PC-9 (cell line): ENCODE measurements around the gene FBXW7.

Experiments used
- EZH2 ChIP-seq: fragments of 200-600 bp; sonication (generic); IDR thresholded peaks from 2 replicates; pipeline ENCODE4 v1.8.0; 2017; ENCODE audit warnings: antibody characterized with exemption, low read depth
- TF ChIP-seq, protein P1 (sequence below): fragments of 200-600 bp; sonication (generic); conservative IDR thresholded peaks from 2 replicates; pipeline ENCODE4 v1.6.1; 2017; ENCODE audit warnings: mixed run types, antibody characterized with exemption, mild to moderate bottlenecking, moderate library complexity

DNA sequence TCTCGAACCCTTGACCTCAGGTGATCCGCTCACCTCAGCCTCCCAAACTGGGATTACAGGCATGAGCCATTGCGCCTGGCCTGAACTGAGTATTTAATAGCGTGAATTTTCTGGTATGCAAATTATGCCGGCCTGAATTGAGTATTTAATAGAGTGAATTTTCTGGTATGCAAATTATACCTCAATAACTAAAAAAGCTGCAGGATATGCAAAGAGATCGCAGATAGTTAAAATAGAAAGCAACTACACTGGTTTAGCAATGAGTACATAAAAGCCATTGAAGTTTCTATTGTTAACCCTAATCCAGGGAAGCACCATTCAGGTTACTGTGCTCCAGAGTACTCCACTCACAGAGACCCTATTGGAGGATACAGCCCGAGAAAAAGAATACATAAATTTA is 22.8 kb downstream of the FBXW7 start:
- TF ChIP-seq, protein P1, sequence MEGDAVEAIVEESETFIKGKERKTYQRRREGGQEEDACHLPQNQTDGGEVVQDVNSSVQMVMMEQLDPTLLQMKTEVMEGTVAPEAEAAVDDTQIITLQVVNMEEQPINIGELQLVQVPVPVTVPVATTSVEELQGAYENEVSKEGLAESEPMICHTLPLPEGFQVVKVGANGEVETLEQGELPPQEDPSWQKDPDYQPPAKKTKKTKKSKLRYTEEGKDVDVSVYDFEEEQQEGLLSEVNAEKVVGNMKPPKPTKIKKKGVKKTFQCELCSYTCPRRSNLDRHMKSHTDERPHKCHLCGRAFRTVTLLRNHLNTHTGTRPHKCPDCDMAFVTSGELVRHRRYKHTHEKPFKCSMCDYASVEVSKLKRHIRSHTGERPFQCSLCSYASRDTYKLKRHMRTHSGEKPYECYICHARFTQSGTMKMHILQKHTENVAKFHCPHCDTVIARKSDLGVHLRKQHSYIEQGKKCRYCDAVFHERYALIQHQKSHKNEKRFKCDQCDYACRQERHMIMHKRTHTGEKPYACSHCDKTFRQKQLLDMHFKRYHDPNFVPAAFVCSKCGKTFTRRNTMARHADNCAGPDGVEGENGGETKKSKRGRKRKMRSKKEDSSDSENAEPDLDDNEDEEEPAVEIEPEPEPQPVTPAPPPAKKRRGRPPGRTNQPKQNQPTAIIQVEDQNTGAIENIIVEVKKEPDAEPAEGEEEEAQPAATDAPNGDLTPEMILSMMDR: no peak
- no peak for TF ChIP-seq EZH2
